GM21737 (cell line): Measurements from ENCODE around the gene VSX2.
A peak's percentile ranks its signal among the peaks of the same experiment; 100 is the strongest.

Source experiments
- ATAC-seq: cut with Tn5 transposase; IDR thresholded peaks from one replicate; pipeline ENCODE4 v1.9.1; 2021; ENCODE audit warnings: mild to moderate bottlenecking, moderate library complexity; ENCODE audit not compliant: unreplicated experiment

Gene VSX2

GRCh38 chr14:74299061-74299545 lies 59.9 kb downstream of the VSX2 start:
- no peak for ATAC-seq

- no peak for ATAC-seq
Observed at GRCh38 chr14:74301594-74302151, 62.4 kb downstream of the VSX2 start.

DNA sequence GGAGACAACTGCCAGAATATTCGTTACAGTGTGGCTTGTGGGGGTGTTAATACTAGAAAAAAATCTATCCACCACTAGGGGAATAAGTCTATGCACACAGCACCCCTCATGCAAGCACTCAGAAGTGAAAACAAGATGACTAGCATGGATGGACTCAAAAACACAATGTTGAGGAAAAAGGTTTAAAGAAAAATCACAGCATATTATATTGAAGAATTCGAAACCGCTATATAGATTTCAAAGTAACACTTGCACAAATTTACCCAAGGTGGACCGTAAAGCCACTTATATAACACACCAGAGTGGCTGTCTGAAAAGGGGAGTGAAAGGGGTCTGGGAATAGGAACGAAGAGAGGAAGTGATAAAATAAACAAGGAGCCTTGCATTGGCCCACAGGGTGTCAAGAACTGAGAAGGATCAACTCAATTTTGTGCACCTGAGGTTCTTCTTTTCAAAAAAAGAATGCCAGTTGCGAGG lies 62.9 kb downstream of the VSX2 start:
- ATAC-seq = no peak

- ATAC-seq = peak; percentile 97
Observed at GRCh38 chr14:74302634-74303569, 63.7 kb downstream of the VSX2 start, which contains the start of gene ABCD4. TSS of gene ABCD4 (minus strand) at chr14:74302934. CDS start at chr14:74302912, 22 bp downstream.

DNA sequence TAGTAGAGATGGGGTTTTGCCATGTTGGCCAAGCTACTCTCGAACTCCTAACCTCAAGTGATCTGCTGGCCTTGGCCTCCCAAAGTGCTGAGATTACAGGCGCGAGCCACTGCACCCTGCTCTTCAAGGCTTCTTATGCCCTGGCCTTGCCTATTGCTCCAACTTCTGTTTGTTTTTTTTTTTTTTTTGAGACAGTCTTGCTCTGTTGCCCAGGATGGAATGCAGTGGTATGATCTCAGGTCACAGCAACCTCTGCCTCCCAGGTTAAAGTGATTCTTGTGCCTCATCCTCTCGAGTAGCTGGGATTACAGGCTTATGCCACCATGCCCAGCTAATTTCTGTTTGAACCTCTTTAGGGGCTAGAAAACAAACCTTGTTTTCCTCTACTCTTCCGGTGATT lies 69.4 kb downstream of the VSX2 start:
- no peak for ATAC-seq

GRCh38 chr14:74309125-74310022 lies 70.1 kb downstream of the VSX2 start:
- ATAC-seq = no peak

DNA sequence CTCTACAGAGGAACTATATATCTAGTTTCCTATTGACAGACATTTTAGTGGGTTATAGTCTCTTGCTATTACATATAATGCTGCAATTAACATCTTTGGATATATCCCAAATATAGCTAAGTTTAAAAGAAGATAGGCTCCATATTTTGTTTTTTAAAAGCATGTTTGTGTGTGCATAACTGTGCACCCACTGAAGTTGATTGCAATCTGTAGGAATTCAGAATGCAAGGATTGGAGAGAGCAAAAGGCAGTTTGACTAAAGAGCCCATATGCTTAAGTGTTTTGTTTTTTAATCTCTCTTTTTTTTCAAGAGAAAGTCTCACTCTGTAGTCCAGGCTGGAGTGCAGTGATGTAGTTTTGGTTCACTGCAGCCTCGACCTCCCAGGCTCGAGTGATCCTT lies 72.9 kb downstream of the VSX2 start:
- no peak for ATAC-seq
